Body of pancreas (tissue), 4 donors: ENCODE measurements around the gene EML6.

ENCODE experiments used
- CTCF ChIP-seq, 7 experiments: fragments of 450-650 bp in 4 of 7; fragments of 200-600 bp in 3 of 7; sonication (generic) in 3 of 7; IDR thresholded peaks; one replicate each; pipeline ENCODE4 v1.5.1; 2016 to 2019; ENCODE audit warnings: antibody characterized with exemption in 7 of 7
- POLR2A ChIP-seq, 3 donors: fragments of 450-650 bp; IDR thresholded peaks; one replicate each; pipeline ENCODE4 v1.6.1; 2016; ENCODE audit warnings: antibody characterized with exemption in 3 of 3, mild to moderate bottlenecking in 2 of 3

GRCh38 chr2:55009277-55010060 lies 286.0 kb downstream of the EML6 start:
- TF ChIP-seq CTCF (IDR thresholded peaks at IDR 0.05) = no peak
- no peak for TF ChIP-seq POLR2A (IDR thresholded peaks at IDR 0.05)
